HG03521 (cell line): ENCODE data around the gene CHDH.

ENCODE experiments used
- ATAC-seq: cut with Tn5 transposase; IDR thresholded peaks from one replicate; pipeline ENCODE4 v1.9.1; 2021; ENCODE audit warnings: mild to moderate bottlenecking, moderate library complexity; ENCODE audit not compliant: unreplicated experiment

CHDH gene

DNA sequence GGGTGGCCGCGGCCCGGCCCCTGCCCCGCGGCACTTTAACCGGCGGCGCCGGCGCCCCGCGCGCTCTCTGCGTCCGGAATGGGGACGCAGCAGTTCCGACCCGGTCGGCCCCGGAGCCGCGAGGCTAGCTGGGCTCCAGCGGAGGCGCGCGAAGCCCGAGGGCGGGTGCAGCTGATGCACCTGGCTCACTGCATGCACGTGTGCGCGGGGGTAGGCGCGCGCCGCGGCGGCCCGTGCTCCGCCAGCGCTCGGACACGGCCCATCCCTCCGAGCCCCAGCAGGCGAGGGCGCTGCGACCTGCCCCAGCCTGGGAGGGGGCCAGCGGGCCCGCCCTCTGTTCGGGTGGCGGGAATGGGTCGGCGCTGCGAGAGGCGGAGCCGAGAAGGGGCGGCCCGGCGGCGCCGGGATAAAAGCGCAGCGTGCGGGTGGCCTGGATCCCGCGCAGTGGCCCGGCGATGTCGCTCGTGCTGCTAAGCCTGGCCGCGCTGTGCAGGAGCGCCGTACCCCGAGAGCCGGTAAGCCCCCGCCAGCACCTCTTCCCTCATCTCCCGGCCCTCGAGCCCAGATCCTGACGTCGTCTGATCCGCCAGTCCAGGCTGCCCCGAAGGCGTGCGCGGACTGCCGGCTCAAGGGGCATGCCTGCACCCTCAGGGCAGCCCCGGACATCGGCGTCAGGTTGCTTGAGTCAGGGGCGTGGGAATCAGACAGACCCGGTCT, at the start of gene CHDH, which contains the start of gene IL17RB:
CHDH (minus strand) TSS at position 286 of the 717 bp plus-strand sequence. CDS start 22,411 bp downstream, outside the sequence.
IL17RB (plus strand) TSS at position 435 of the 717 bp plus-strand sequence; CDS start at position 456, 21 bp downstream.
- ATAC-seq: peak; percentile 35

- no peak for ATAC-seq
Measured at GRCh38 chr3:53892286-53892637, 46.0 kb upstream of the CHDH start.

DNA sequence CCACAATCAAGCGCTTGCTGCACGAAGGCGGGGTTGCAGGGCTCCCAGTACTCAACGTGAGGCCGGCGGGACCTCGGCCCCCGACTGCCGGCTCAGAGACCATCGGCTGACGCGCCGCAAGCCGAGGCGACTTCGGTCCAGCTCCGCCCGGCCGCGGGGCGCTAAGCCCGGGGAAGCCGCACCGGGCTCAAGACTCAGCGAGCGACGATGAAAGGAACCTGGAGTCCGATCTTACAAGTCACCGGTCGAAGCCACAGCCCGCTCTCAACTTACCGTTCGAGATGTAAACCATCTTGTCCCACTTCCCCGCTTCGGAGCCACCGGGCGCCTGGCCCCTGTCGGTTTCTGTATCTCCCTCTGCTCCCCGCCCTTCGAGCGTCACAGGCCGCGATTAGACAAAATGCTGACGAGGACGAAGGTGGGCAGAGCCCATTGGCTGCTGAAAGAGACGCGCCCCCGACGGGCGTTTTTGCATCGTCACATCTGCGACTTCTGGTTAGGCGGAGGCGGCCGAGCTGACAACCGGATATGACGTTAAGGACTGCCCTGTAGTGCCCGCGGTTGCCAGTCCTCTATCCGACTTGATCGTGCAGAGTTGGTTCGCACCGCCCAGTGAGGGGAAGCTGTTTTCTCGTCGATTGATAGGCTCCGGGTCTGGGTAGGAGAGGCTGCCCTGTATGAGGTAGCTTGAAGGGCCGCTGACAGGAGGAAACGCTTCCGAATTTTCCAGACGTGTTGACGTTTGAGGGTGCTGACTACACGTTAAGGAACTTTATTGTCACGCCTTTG, 45.5 kb upstream of the CHDH start, which contains the start of gene SELENOK:
SELENOK (minus strand) TSS at position 363 of the 789 bp plus-strand sequence.
- ATAC-seq: peak; percentile 97

- ATAC-seq: no peak
Measured at GRCh38 chr3:53890726-53891475, 44.7 kb upstream of the CHDH start.

DNA sequence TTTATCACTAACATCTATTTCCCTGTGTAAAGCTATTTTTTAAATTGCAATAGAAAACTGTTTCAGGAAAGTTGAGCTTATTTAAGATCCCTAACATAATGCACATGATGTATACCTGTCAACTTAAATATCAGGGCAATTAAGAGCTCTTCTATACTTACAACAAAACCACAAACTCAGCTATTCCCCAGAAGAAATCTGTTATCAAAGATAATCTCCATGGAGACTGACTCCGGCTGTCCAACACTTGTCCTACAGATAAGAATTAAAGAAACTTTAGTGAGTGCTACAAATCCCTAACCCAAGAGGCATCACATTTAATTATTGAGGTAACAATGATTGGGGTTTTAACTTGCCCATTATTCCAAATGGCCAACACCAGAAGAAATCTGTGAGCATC, 42.0 kb upstream of the CHDH start:
- ATAC-seq: no peak

- ATAC-seq: no peak
Measured at GRCh38 chr3:53887446-53887845, 41.2 kb upstream of the CHDH start.

DNA sequence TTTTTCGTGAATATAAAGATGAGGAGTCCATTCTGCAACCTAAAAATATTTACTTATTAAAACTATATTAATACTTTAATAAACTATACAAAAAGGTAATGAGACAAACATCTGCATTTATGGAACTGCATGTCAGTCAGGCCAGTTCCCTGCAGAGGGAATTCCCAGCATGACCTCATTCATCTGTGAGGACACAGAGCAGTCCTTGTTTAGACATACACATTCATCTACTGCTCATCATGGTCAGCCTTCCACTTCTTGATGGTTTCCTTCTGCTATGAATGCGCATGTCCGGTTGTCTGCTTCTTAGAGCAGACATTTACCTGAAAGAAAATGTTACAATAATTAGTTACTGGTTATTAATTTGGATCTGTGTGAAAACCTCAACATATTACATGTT, 39.0 kb upstream of the CHDH start:
- no peak for ATAC-seq

GRCh38 chr3:53884623-53885022, 38.4 kb upstream of the CHDH start:
- ATAC-seq: no peak

DNA sequence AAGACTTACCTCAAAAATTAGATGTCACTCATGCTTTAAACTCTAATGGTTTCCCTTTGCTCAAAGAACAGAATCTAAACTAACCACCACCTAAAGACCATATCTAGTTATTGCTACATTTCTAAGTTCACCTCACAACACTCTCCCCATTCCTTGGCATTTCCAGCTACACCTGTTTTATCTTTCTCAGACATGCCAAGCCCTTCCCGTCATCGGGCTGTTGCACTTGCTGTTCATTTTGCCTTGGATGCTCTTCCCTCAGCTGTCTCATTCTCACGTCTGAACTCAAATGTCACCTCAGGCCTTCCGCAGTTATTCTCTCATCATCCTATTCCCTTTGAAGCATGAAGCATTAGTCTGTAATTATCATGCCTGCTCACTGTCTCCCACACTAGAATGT, 36.8 kb upstream of the CHDH start:
- no peak for ATAC-seq

DNA sequence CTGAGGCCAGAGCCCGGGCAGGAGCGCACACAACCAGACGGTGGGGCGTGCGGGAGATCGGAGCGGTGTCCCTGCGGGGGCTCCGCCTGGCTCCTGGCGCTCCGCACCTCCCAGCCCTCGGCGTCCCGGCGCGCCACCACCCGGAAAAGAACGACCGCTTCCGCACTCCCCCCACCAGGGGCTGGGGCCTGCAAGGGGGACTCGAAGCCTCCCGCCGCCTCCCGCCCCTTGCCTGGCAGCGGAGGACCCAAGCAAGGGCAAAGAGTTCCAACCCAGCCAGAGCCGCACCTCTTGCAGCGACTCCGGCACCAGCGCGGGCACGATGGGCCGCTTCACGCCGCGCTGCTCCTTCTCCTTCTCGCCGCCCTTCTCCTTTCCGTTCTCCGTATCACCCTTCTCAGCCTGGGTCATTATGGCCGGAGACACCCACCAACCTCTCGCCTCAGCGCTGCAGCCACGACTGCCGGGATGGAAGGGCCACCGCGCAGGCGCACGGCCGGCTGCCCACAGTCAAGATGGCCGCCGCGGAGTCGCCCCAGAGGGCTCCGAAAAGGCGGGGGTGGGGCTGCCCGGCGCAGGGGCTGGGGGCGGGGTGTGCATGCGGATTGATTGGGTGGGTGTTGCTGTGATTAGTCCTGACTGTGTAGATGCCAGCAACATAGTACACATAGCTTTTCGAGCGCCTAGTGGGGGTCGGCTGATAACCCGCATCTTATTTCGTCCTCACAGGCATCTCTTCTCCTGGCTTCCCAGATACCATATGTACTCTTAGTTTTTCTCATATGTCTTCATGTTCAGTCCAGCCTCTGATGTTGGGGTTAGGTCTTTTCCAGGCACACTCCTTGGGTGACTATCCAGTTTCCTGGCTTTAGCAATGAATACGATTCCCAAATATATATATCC, 35.7 kb upstream of the CHDH start, which contains the start of gene ACTR8:
ACTR8 (minus strand) TSS at position 462 of the 903 bp plus-strand sequence; CDS start at position 411, 51 bp downstream.
- ATAC-seq: peak; percentile 82

DNA sequence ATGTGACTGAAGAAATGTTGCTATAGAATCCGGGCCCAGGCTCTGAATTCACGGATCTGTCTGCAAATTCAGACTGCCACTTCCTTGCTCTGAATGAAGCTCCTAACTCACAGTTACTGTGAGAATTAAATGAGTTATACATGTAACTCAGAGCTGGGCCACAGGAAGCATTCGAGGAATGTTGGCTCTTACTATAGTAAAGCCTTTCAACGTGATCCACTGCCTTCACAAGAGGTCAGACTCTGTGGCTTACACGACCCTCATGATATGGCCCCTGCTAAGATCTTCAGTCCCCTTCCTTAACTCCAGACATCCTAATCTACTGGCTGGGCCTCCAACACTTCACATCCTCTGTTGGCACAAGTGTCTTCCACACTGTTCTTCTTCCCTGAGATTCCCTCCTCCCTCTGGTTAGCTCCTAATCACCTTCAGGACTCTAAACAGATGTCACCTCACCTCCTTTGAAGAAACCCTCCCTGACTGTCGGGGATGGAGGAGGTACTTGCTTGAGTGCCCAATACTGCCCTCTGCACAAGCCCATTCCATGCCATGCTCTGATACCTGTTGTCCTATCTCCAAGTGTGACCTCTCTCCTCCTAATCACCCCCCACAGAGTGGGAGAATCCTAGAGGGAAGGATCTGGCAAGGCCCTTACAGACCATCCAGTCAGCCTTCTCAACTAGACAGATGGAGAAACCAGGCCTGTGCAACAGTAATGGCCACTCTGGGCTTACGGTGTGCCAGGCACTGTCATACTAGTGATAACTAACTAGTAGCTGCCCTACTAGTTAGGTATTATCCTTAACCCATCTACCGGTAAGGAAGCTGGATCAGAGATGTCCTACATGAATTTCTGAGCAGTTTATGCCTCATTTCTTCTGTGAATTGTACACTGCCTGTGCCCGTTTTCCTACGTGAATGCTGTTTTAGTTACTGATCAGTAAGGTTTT, 34.5 kb upstream of the CHDH start:
- ATAC-seq: no peak

GRCh38 chr3:53865732-53866499, 19.7 kb upstream of the CHDH start:
- ATAC-seq: no peak

GRCh38 chr3:53863145-53863544, 16.9 kb upstream of the CHDH start:
- ATAC-seq: no peak

- no peak for ATAC-seq
Measured at GRCh38 chr3:53862241-53862640, 16.0 kb upstream of the CHDH start.

DNA sequence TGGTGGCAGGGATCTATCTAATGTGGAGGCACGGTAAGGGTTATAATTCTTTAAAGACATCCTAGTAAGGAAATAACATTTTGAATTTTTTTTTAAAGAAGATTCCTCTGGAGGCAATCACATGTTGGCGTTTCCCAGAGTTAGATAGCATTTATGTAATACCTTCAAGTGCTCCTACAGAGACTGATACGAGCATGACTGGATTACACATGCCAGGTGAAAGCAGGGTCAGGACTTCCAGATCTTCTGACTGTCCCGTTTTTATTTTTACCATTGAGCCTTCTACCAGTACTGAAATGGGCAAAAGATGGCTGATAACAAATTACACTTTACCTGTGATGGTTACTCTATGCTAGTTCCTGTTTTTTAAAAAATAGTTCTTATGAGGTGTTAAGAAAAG, 14.0 kb upstream of the CHDH start:
- no peak for ATAC-seq

DNA sequence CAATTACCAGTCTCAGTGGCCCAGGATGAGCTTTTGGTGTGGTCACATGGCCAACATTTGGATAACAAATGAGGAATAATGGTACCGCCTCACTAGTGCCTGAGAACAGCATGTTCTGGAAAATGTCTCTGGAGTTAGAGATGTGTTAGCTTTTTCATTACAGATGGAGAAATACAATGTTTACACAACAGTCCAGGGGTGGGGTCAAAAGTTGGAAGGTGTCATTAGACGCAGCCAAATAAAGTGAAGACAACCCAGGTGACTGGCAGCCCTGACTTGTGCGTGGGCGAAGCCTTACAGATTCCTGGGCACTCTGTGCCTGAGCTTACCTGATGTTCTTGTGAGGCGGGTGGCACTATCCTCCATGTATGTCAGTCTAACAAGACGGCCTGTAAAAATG, 13.0 kb upstream of the CHDH start:
- no peak for ATAC-seq

DNA sequence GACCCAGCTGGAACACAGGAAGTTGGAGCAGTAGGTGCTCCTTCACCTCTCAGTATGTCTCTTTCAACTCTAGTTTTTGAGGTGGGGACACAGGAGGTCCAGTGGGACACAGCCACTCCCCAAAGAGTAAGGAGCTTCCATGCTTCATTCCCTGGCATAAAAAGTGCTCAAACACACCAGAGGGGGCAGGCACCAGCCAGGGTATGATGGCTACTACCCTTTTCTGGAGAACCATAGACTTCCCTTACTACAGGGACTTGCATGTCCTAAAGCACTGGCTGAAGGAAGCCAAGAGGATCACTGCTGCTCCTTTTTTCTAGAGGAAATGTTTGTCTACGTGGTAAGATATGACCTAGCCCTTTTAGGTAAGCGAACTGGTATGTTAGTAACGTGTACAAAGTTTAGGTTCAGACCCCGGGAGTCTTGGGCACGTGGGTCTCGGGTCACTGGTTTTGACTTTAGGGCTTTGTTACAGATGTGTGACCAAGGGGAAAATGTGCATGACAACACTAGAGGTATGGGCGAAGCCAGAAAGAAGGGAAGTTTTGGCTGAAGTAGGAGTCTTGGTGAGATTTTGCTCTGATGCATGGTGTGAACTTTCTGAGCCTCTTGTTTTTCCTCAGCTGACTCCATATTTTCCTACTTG, 12.0 kb upstream of the CHDH start:
- ATAC-seq: no peak

- ATAC-seq: no peak
Measured at GRCh38 chr3:53856964-53857363, 10.7 kb upstream of the CHDH start.
